T-helper 2 cell treated with Interferon-gamma antibody and Interleukin-4, amounts not matched to agents 5 μg/mL and 100 μg/mL, for 36 hours (primary cell): ENCODE measurements around the gene GUCY1A1.

Source experiments
- DNase-seq: peaks from one replicate; pipeline ENCODE4 v3.0.0; 2021; ENCODE audit warnings: low spot score
- H3K27ac Mint-ChIP-seq: one replicate; pipeline ENCODE4 v1.8.0; 2021; ENCODE audit warnings: mild to moderate bottlenecking, mixed read lengths
- H3K27me3 Mint-ChIP-seq: one replicate; pipeline ENCODE4 v1.8.0; 2021; ENCODE audit warnings: low read depth, mixed read lengths
- H3K36me3 Mint-ChIP-seq: one replicate; pipeline ENCODE4 v1.8.0; 2021; ENCODE audit warnings: low read depth, mixed read lengths
- H3K4me1 Mint-ChIP-seq: one replicate; pipeline ENCODE4 v1.8.0; 2021; ENCODE audit warnings: low read depth, mixed read lengths
- H3K4me3 Mint-ChIP-seq: one replicate; pipeline ENCODE4 v1.8.0; 2022; ENCODE audit warnings: mild to moderate bottlenecking, moderate library complexity, mixed read lengths
- H3K9me3 Mint-ChIP-seq: one replicate; pipeline ENCODE4 v1.8.0; 2021; ENCODE audit warnings: mixed read lengths

Gene GUCY1A1

DNA sequence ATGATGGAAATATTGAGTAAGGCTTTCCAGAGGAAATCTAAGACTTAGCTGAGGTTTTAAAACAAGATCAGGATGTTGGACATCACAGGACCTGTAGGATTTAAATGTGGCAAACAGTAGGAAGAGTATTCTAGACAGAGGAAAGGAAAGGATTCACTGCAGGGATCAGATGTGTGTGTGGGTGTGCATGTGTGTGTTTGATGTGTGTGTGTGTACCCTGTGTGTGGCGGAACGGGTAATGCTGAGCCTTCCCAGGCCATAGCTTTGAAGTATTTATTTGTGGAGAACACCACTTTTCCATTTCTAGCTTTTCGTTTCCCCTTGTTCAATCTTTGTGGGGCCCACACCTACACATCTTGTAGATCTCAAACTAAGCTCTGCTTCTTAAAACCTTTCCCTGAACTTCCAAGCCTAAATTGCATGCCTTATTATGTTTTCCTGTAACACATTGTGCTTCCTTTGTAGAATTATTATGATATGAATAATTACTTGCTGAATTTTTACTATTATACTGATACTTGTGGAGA is 6.9 kb downstream of the GUCY1A1 start:
- H3K27me3 Mint-ChIP-seq: peaks cover 44% of the 10 kb centered on the region
- no peak overlapping the region for H3K4me3 Mint-ChIP-seq
- H3K27ac Mint-ChIP-seq: no peak overlapping the region

DNA sequence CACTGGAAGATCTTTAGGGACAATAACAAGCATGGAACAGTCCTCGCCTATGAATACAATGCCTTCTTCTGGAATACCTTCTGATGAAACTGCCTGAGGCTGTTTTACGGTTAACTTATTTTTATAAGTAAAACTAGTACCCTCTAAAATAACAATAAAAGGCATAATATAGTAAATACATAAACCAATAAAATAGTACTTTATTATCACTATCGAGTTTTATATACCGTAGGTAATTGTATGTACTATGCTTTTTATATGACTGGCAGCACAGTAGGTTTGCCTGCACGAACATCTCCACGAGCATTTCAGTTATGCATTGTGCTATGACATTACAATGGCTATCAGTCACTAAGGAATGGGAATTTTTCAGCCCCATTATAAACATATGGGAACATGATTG is 8.0 kb downstream of the GUCY1A1 start:
- Mint-ChIP-seq H3K4me3 (no peak overlapping the region), H3K27ac (no peak overlapping the region), H3K4me1 (peaks cover 2% of the 10 kb centered on the region), H3K36me3 (no peaks in the 10 kb centered on the region), H3K9me3 (no peaks in the 10 kb centered on the region), H3K27me3 (peaks cover 42% of the 10 kb centered on the region)
- DNase-seq: no peak

More for the DNA sequence above, 6.9 kb downstream of the GUCY1A1 start:
- no peaks in the 10 kb centered on the region for H3K9me3 Mint-ChIP-seq
- peaks cover 2% of the 10 kb centered on the region for H3K4me1 Mint-ChIP-seq
- H3K36me3 Mint-ChIP-seq: no peaks in the 10 kb centered on the region
- DNase-seq: no peak

DNA sequence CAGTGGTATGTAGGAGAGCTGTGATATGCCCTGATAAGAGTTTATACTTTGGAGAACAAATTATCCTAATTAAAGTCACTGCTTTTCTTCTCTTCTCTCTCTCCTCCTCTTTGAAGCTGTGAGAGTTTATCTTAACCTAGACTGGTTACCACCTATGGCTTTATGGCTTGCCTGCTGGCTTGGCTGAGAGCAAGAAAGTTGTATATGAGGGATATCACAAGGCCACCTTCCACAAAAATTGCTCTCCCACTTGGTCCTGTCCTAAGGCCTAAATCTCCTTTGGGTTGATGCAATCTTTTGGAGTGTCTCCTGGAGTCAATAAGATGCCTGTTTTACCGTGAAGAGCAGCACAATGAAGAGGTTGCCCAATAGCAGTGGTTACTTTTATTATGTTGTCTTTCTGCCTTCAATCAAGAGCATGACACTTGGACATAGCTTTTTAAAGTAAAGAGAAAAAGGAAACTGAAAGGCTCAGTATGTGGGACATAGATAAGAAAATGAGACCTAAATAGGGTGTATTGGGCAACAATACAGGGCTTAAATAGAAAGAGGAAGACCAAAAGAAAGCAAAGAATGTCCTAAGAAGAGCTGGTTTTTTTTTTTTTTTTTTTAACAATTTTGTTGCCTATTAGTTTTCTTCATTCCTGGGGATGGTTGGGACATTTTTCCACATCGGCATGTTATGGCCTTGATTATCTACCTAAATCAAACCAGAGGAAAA is 9.2 kb downstream of the GUCY1A1 start:
- Mint-ChIP-seq H3K27ac (no peak overlapping the region), H3K36me3 (no peaks in the 10 kb centered on the region), H3K27me3 (peaks cover 33% of the 10 kb centered on the region), H3K4me3 (no peak overlapping the region), H3K9me3 (no peaks in the 10 kb centered on the region), H3K4me1 (peaks cover 2% of the 10 kb centered on the region)
- no peak for DNase-seq

DNA sequence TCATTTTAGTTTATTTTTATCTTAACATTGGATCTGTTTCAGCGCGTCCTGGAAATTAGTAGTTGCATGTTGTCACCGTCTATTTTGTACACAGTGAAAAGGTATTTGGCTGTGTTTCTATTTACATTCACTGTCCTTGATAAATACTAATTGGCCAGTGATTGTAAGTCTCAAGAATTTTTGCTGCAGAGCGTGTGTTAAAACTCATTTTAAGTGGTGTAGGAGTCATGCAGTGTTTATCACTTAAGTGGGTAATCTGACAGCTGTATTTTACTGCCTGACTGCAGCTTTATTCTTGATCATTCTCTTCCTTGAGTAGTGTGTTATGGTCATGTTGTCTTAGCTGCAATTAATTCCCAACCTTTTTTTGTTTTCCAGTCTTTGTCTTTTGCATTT is 9.8 kb downstream of the GUCY1A1 start:
- no peak for DNase-seq
- peaks cover 29% of the 10 kb centered on the region for H3K27me3 Mint-ChIP-seq
- H3K9me3 Mint-ChIP-seq: no peaks in the 10 kb centered on the region
- peaks cover 2% of the 10 kb centered on the region for H3K4me1 Mint-ChIP-seq
- H3K36me3 Mint-ChIP-seq: no peaks in the 10 kb centered on the region
- H3K4me3 Mint-ChIP-seq: no peak overlapping the region
- H3K27ac Mint-ChIP-seq: no peak overlapping the region

DNA sequence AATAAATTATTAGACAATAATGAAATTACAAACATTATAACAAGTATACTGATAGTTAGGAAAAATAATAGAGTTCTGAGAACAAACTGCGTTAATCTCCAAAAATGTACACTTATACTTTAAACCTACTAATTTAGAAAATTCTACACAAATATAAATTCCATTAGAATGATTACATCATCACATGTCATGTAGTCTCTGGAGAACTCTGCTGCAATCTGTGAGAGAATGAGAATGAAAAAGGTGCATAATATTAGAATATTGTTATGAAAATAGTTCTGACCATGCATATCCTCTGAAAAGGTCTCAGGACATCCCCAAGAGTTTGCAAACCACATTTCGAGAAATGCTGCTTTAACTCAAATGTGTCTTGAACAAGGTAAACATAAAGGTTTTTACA is 11.4 kb downstream of the GUCY1A1 start:
- peaks cover 25% of the 10 kb centered on the region for H3K27me3 Mint-ChIP-seq
- no peaks in the 10 kb centered on the region for H3K36me3 Mint-ChIP-seq
- no peak overlapping the region for H3K27ac Mint-ChIP-seq
- peaks cover 2% of the 10 kb centered on the region for H3K4me1 Mint-ChIP-seq
- no peak for DNase-seq
- no peaks in the 10 kb centered on the region for H3K9me3 Mint-ChIP-seq
- no peak overlapping the region for H3K4me3 Mint-ChIP-seq

DNA sequence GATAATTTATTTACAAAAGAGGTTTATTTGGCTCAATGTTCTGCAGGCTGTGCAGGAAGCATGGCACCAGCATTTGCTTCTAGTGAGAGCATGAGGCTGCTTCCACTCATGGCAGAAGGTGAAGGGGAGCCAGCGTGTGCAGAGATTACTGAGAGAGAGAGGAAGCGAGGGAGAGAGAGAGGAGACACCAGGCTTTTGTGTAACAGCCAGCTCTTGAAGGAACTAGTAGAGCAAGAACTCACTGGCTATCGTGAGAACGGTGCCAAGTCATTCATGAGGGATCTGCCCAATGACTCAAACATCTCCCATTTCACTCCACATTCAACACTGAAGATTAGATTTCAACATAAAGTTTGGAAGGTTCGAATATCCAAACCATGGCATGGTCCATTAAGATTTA is 12.7 kb downstream of the GUCY1A1 start:
- Mint-ChIP-seq H3K27ac (no peak overlapping the region), H3K4me3 (no peak overlapping the region), H3K36me3 (no peaks in the 10 kb centered on the region), H3K27me3 (peaks cover 18% of the 10 kb centered on the region), H3K9me3 (no peaks in the 10 kb centered on the region), H3K4me1 (peaks cover 2% of the 10 kb centered on the region)
- no peak for DNase-seq

DNA sequence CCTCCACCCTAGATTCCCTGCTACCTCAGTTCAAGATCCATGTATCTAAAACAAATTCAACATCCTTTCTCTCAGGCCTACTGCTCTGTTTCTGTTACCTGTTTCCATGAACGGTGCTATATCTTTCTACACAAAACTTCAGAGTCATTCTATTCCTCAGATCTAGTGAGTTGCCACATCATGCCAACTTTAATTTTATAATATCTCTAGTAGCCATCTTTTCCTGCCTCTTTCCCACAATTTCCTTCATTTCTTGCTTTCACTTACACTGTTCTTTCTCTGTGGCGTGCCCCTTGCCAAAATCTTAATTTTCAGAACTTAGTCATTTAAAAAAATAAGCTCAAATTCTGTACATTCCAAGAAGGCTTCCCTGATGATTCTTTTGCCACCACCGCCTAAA is 15.2 kb downstream of the GUCY1A1 start:
- Mint-ChIP-seq H3K27me3 (peaks cover 10% of the 10 kb centered on the region), H3K27ac (no peak overlapping the region), H3K9me3 (no peaks in the 10 kb centered on the region), H3K4me1 (no peaks in the 10 kb centered on the region), H3K4me3 (no peak overlapping the region), H3K36me3 (no peaks in the 10 kb centered on the region)
- DNase-seq: no peak

DNA sequence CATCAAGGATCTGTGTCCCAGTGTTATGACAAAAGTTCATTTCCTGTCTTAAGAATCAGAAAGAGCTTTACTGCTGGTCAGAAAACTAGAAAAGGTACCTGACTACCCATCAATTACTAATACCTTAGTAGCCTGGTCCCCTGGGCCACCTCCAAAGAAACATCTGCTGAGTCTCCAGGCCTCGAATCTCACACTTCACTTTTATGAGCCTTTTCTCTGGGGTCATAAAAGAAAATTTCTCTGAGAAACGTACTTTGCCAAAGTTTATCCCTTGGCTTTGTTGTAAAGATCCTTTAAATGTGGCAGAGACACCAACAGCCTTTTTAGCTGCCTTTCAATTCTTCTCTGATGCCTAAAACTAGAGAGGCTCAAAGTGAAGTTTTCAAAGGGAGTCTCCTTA is 17.8 kb downstream of the GUCY1A1 start:
- H3K9me3 Mint-ChIP-seq: no peaks in the 10 kb centered on the region
- peaks cover 7% of the 10 kb centered on the region for H3K27me3 Mint-ChIP-seq
- no peak overlapping the region for H3K4me3 Mint-ChIP-seq
- no peaks in the 10 kb centered on the region for H3K36me3 Mint-ChIP-seq
- no peak overlapping the region for H3K27ac Mint-ChIP-seq
- H3K4me1 Mint-ChIP-seq: no peaks in the 10 kb centered on the region
- no peak for DNase-seq

DNA sequence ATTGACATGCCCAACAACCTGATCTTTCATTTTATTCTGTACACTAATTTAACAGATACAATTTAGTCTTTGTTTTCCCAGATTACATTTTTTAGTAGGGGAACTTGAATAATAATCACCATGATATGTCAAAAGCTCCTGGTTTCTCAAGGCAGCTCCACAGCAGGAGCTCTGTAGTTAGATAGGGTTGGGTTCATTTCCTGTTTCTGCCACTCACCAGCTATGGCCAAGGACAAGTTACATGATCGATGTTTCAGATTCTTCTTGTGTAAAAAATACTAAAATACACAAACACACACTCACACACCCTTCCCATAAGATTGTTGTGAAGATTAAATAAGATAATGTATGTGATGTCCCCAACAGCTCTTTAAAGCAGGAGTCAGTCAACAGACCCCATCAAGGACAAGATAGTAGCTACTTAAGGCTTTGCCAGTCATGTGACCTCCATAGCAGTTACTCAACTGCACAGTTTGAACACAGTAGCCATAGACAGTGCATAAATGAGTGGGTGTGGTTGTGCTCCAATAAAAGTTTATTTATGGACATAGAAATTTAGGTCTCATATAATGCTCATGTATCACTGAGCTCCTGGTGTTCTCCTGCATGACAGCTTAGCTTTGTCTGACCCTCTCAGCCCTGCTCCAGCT is 18.4 kb downstream of the GUCY1A1 start:
- DNase-seq: no peak
- H3K4me1 Mint-ChIP-seq: no peaks in the 10 kb centered on the region
- H3K4me3 Mint-ChIP-seq: no peak overlapping the region
- no peaks in the 10 kb centered on the region for H3K36me3 Mint-ChIP-seq
- no peaks in the 10 kb centered on the region for H3K9me3 Mint-ChIP-seq
- H3K27ac Mint-ChIP-seq: no peak overlapping the region
- H3K27me3 Mint-ChIP-seq: peaks cover 5% of the 10 kb centered on the region

DNA sequence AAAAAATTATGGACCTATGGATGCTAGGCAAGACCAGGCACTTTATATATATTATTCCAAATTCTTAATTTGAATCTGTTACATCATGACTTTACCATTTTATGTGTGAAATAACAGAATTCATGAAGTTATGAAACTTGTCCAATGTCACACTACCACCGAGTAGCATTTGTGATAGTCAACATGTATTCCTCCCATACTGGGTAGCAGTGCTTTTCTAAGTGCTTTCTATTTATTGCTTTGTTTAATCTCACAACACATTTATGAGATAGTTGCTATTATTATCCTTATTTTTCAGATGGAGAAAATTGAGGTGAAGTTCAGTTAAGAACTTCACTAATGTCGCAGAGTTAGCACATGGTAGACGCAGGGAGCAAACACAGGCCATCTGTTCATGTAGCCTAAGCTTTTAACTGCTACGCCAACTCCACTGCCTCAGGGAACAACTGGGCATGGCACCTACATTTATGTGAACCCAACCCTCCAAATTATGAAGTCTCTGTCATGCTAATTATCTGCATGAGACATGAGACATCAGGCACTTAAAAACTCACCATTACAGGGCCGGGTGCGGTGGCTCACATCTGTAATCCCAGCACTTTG is 20.8 kb downstream of the GUCY1A1 start:
- Mint-ChIP-seq H3K27me3 (no peaks in the 10 kb centered on the region), H3K9me3 (no peaks in the 10 kb centered on the region), H3K4me3 (no peak overlapping the region), H3K27ac (no peak overlapping the region), H3K4me1 (no peaks in the 10 kb centered on the region), H3K36me3 (no peaks in the 10 kb centered on the region)
- DNase-seq: no peak

DNA sequence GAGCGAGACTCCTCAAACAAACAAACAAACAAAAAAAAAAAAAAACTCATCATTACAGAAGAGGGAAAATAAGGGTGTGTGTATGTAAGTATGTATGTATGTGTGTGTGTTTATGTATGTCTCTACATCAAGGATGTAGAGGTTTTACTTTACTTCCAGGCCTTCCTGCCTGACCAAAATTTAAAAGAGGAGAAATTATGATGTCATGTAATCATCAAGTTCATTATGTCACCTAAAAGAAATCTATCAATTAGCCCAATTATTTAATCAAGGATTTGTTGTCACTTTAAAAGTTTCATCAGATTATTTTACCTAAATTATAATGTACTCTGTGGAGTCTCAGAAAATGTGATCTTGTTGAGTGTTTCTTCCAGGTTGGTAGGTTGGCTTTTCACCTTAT is 21.6 kb downstream of the GUCY1A1 start:
- Mint-ChIP-seq H3K27ac (no peak overlapping the region), H3K9me3 (no peaks in the 10 kb centered on the region), H3K36me3 (no peaks in the 10 kb centered on the region), H3K4me3 (no peak overlapping the region), H3K27me3 (no peaks in the 10 kb centered on the region), H3K4me1 (no peaks in the 10 kb centered on the region)
- no peak for DNase-seq

DNA sequence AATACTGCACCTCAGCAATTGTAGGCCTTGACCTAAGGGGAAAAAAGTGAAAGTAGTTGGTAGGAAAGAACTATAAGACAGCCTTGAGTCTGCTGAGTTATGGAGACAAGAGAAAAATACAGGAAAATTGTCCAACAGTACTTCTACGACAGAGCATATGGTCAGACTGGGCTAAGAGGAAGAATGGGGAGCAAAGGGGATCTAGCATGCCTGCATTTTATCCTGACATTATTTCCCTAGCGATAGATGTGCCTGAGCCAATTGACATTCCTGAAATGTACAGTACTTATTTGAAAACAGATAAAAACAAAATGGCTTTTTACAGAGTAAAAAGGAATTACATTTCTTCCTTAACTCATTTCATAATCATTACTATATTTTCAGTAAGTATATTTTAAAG is 22.2 kb downstream of the GUCY1A1 start:
- Mint-ChIP-seq H3K27me3 (no peaks in the 10 kb centered on the region), H3K9me3 (no peaks in the 10 kb centered on the region), H3K27ac (no peak overlapping the region), H3K4me1 (no peaks in the 10 kb centered on the region), H3K4me3 (no peak overlapping the region), H3K36me3 (no peaks in the 10 kb centered on the region)
- no peak for DNase-seq

DNA sequence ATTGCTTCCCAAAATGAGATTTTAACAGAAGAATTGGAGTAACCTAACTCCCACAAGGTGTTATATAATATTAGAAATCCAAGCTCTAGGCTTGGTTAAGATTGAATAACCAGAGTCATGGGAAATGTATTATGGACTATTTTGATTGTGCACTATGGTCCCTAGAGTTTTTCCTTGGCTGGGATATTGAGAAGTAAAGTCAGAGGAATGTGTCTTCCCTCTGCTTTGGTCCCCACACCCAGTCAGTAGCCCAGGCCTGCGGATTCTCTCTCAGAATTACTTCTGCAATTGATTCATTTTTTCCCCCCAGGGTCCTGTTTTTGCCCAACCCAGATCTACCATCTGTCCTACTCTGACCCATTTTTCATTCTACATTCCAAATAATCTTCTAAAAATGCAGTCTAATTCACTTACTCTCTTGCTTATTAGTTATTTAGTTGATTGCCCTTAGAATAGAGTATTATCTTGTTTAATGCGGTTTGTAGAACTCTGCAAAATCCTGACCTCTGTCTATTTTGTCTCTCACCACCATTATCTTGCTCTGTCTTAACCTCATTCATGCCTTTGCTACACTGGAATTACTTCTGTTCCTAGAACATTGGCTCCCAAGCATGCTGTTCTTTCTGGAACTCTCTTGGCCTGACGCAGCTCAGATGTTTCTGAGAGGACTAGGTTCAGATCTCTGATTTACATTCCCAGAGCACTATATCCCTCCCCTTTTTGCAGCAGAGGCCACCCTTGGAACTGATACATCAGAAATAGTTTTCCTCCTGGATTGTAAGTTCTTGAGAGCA is 23.6 kb downstream of the GUCY1A1 start:
- Mint-ChIP-seq H3K27me3 (no peaks in the 10 kb centered on the region), H3K36me3 (no peaks in the 10 kb centered on the region), H3K9me3 (no peaks in the 10 kb centered on the region), H3K4me1 (no peaks in the 10 kb centered on the region), H3K27ac (no peak overlapping the region), H3K4me3 (no peak overlapping the region)
- DNase-seq: no peak

DNA sequence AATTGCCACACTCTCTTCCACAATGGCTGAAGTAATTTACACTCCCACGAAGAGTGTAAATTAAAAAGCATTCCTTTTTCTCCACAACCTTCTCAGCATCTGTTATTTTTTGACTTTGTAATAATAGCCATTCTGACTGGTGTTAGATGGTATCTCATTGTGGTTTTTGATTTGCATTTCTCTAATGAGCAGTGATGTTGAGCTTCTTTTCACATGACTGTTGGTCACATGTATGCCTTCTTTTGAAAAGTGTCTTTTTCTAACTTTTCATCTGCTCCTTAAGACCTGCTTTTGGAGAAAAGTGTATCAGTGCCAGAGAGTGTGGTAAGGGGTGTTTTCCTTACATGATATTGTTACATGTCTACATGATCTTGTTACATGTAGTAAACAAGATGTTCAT is 25.7 kb downstream of the GUCY1A1 start:
- Mint-ChIP-seq H3K4me3 (no peak overlapping the region), H3K27ac (no peak overlapping the region), H3K27me3 (peaks cover 3% of the 10 kb centered on the region), H3K9me3 (no peaks in the 10 kb centered on the region), H3K36me3 (no peaks in the 10 kb centered on the region), H3K4me1 (no peaks in the 10 kb centered on the region)
- DNase-seq: no peak
